Psoas muscle (tissue), 8 donors: ENCODE data around the gene INAFM2. TPM values are rescaled to one million over a fixed set of nuclear protein-coding genes. Genes with fewer than 3 reads are reported as not detected.

ENCODE experiments used
- ATAC-seq, 4 donors: fragments of 200-7000 bp; cut with Tn5 transposase; one replicate each; pipeline ENCODE4 v1.9.1; 2020; ENCODE audit warnings: moderate library complexity in 3 of 4, mild to moderate bottlenecking in 2 of 4
- DNase-seq, 2 donors: peaks; one replicate each; pipeline ENCODE4 v3.0.0-alpha.2; 2020
- H3K27ac ChIP-seq: fragments of 200-600 bp; one replicate; pipeline ENCODE4 v1.8.0; 2022
- H3K27me3 ChIP-seq, 3 donors: fragments of 200-600 bp in 1 of 3; one replicate each; pipeline versions ENCODE4 v1.6.1 to v1.8.0; 2013 to 2022; ENCODE audit warnings: low read length in 2 of 3, mild to moderate bottlenecking in 2 of 3, moderate library complexity in 1 of 3; ENCODE audit not compliant: insufficient read depth in 3 of 3
- H3K36me3 ChIP-seq, 2 donors: fragments of 200-600 bp in 1 of 2; one replicate each; pipeline versions ENCODE4 v1.6.1 to v1.8.0; 2013 to 2022; ENCODE audit warnings: low read depth in 1 of 2, mild to moderate bottlenecking in 1 of 2, moderate library complexity in 1 of 2; ENCODE audit not compliant: insufficient read depth in 1 of 2
- H3K4me1 ChIP-seq: fragments of 200-600 bp; one replicate; pipeline ENCODE4 v1.8.0; 2022
- H3K4me3 ChIP-seq: fragments of 200-600 bp; one replicate; pipeline ENCODE4 v1.8.0; 2022; ENCODE audit warnings: mild to moderate bottlenecking
- H3K9me3 ChIP-seq: fragments of 200-600 bp; one replicate; pipeline ENCODE4 v1.8.0; 2022
- CTCF ChIP-seq: fragments of 200-600 bp; IDR thresholded peaks from one replicate; pipeline ENCODE4 v1.8.0; 2022; ENCODE audit warnings: antibody characterized with exemption
- WGBS, 3 donors: extraction: QIAGEN DNeasy Blood & Tissue Kit; methylation state at CpG; one replicate each; pipeline versions ENCODE4 v1.1.6 to v1.1.7; 2013; 5-methylcytosine and 5-hydroxymethylcytosine counted together
- intact Hi-C, 2 donors: fragments of 100-400 bp; cut with DNase I; formaldehyde crosslinking; loops; one replicate each; pipeline versions ENCODE4 v1.11.0 to v1.14.2; 2022
- polyA plus RNA-seq, 3 donors: library from polyadenylated mRNA; stranded (reverse); fragments of 200-250 nt; gene quantifications; one replicate each; pipeline ENCODE4 v1.2.3, GENCODE V29; 2013
- total RNA-seq, 4 donors: library from RNA; stranded (reverse); fragmentation: NEBNext Ultra II Directional in 2 of 4; extraction: Animal tissue kit (Norgen Biotek cat#: 25700) in 2 of 4; gene quantifications; one replicate each; pipeline versions ENCODE4 v1.2.1 to v1.2.4, GENCODE V29; 2021 to 2023
- donor health status: healthy with polysubstance abuse.
- donor health status: DM: no; HTN: no; CAD: no; lungs with moderate emphysema.
- donor health status: Bipolar disorder and iron deficiency.
- donor health status: healthy.
- donor health status: DM: yes; HTN: yes; CAD: no.
- donor health status: DM: no; HTN: no; CAD: no.
- donor health status: DM: no; HTN: no; CAD: no.
- donor health status: DM: yes; HTN: yes; CAD: no.

The INAFM2 gene
- total and polyA plus RNA-seq, 7 donors = 5.8 to 32.4 (median 22.3) TPM

DNA sequence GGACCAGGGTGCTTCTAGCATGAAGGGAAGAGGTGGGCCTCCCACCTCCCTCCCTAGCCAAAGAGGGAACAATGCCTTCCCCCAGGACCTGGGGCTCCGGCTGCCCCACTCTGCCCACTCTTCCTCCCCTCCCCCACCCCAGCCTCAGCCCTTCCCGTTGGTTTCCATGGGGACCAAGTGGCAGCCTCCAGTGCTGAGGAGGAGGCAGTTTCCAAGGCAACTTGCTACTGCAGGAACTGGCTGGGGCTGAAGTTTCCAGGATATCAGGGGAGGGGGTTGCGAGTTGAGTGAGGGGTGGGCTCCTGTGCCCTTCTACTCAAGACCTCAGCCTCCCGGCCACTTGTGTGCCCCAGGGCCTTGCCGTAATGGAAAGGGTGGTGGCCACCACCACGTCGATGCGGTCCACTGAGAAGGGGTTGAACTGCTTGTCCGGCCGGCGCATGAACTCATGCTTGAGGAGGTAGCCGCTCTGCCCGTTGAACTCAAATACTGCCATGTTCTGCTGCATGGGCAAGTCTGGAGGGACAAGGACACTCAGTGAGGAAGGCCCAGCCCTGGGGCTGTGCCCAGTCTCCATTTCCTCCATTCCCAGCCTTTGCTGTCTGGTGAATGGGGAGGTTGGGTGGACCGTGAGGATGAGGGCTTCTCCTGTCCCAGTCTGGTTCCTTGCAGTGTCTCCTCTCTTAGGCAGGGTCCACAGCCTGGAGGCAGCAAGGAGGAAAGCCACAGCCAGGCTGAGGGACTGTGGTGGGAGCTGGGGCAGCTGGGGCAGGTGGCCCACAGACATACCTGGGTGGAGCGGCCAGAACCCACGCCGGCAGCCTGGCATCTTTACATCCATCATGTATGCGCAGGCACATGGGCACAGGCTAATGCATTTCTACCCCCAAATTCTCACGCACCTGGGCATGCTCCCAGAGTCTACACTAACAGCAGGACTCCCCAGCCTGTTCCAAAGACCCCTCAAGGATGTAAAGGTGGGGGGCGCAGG lies 29.3 kb upstream of the INAFM2 start:
- no peaks in the 10 kb centered on the region for H3K9me3 ChIP-seq
- H3K27me3 ChIP-seq = no peaks in the 10 kb centered on the region
- H3K36me3 ChIP-seq = no peaks in the 10 kb centered on the region
- no peak for TF ChIP-seq CTCF
- intact Hi-C loops = no loop called here
- DNase-seq (peak; percentile 2 to 36), ATAC-seq (no peak)
- H3K4me3 ChIP-seq = no peak overlapping the region
- H3K4me1 ChIP-seq = peaks cover 5% of the 10 kb centered on the region
- no peak overlapping the region for H3K27ac ChIP-seq
- WGBS, 3 donors = 87 to 92% (median 88%) methylated on average over 20 of the region's 20 CpGs

- peak in 1 of 2 donors; percentile 27 for DNase-seq
- peaks cover 4% of the 10 kb centered on the region for H3K9me3 ChIP-seq
- 71 to 87% (median 84%) methylated on average over 1 of the region's 1 CpG for WGBS, 3 donors
- ATAC-seq = no peak
- peaks cover 5% of the 10 kb centered on the region for H3K4me1 ChIP-seq
- no peaks in the 10 kb centered on the region for H3K36me3 ChIP-seq
- H3K4me3 ChIP-seq = no peak overlapping the region
- no peaks in the 10 kb centered on the region for H3K27me3 ChIP-seq
- no peak overlapping the region for H3K27ac ChIP-seq
- TF ChIP-seq CTCF = no peak
- intact Hi-C loops = no loop called here
These were observed 28.2 kb upstream of the INAFM2 start for GRCh38 chr15:40295297-40295696.

GRCh38 chr15:40295877-40296560 lies 27.5 kb upstream of the INAFM2 start:
- ATAC-seq = peak in 1 of 4 donors; percentile 48

GRCh38 chr15:40296561-40297230 lies 26.8 kb upstream of the INAFM2 start:
- no peak for TF ChIP-seq CTCF
- peak in 1 of 2 donors; percentile 34 for DNase-seq
- Histone ChIP-seq H3K27ac (no peak overlapping the region), H3K36me3 (no peaks in the 10 kb centered on the region), H3K27me3 (no peaks in the 10 kb centered on the region), H3K4me1 (no peaks in the 10 kb centered on the region), H3K9me3 (peaks cover 4% of the 10 kb centered on the region), H3K4me3 (no peak overlapping the region)
- intact Hi-C loops = no loop called here
- WGBS, 3 donors = 87 to 93% (median 93%) methylated on average over 5 of the region's 5 CpGs
- no peak for ATAC-seq

More at GRCh38 chr15:40295877-40296560, 27.5 kb upstream of the INAFM2 start:
- H3K9me3 ChIP-seq = peaks cover 4% of the 10 kb centered on the region
- H3K36me3 ChIP-seq = no peaks in the 10 kb centered on the region
- H3K27me3 ChIP-seq = no peaks in the 10 kb centered on the region
- no peak overlapping the region for H3K4me3 ChIP-seq
- H3K27ac ChIP-seq = no peak overlapping the region
- WGBS, 3 donors = 49 to 60% (median 53%) methylated on average over 11 to 12 of the region's 12 CpGs
- TF ChIP-seq CTCF = no peak
- DNase-seq = peak in 1 of 2 donors; percentile 52
- intact Hi-C loops = no loop called here
- H3K4me1 ChIP-seq = peaks cover 5% of the 10 kb centered on the region
